Tibial nerve (tissue), 4 donors: Measurements from ENCODE around the gene TCF12. TPM values are rescaled to one million over a fixed set of nuclear protein-coding genes. Genes with fewer than 3 reads are reported as not detected.

ENCODE experiments used
- DNase-seq, 2 donors: peaks; one replicate each; pipeline ENCODE4 v3.0.0-alpha.2; 2019; ENCODE audit warnings: low spot score in 2 of 2
- H3K27ac ChIP-seq, 4 donors: fragments of 200-600 bp; sonication (generic) in 3 of 4; one replicate each; pipeline ENCODE4 v1.5.1; 2017 to 2019; ENCODE audit warnings: mild to moderate bottlenecking in 1 of 4
- H3K27me3 ChIP-seq, 2 donors: fragments of 200-600 bp; sonication (generic) in 1 of 2; one replicate each; pipeline versions ENCODE4 v1.5.1 to v1.6.0; 2017 to 2019
- H3K36me3 ChIP-seq, 3 donors: fragments of 200-600 bp; sonication (generic); one replicate each; pipeline ENCODE4 v1.5.1; 2018 to 2019
- H3K4me1 ChIP-seq, 4 donors: fragments of 200-600 bp; sonication (generic) in 3 of 4; one replicate each; pipeline ENCODE4 v1.5.1; 2017 to 2019
- H3K4me3 ChIP-seq, 4 donors: fragments of 200-600 bp; sonication (generic) in 3 of 4; one replicate each; pipeline ENCODE4 v1.5.1; 2017 to 2019; ENCODE audit warnings: mild to moderate bottlenecking in 1 of 4, moderate library complexity in 1 of 4
- H3K9me3 ChIP-seq, 4 donors: fragments of 200-600 bp; sonication (generic) in 3 of 4; one replicate each; pipeline ENCODE4 v1.5.1; 2017 to 2019
- CTCF ChIP-seq, 5 experiments: fragments of 200-600 bp in 3 of 5; fragments of 450-650 bp in 2 of 5; sonication (generic) in 3 of 5; IDR thresholded peaks; one replicate each; pipeline ENCODE4 v1.5.1; 2016 to 2019; ENCODE audit warnings: antibody characterized with exemption in 5 of 5, mild to moderate bottlenecking in 3 of 5, moderate library complexity in 2 of 5
- EP300 ChIP-seq, 2 donors: sonication (generic); formaldehyde crosslinking; IDR thresholded peaks; one replicate each; pipeline ENCODE4 v1.6.1; 2017; ENCODE audit warnings: antibody characterized with exemption in 2 of 2, mild to moderate bottlenecking in 1 of 2
- POLR2A ChIP-seq, 2 donors: fragments of 450-650 bp; IDR thresholded peaks; one replicate each; pipeline ENCODE4 v1.6.1; 2017; ENCODE audit warnings: antibody characterized with exemption in 2 of 2, mild to moderate bottlenecking in 2 of 2, moderate library complexity in 2 of 2
- WGBS, 2 donors: methylation state at CpG; one replicate each; pipeline ENCODE4 v1.1.5; 2018; 5-methylcytosine and 5-hydroxymethylcytosine counted together
- total RNA-seq, 4 donors: library from RNA; depleted of rRNA; stranded (reverse); fragments of >200 nt; gene quantifications; one replicate each; pipeline ENCODE4 v1.1.0, GENCODE V29; 2016

TCF12 gene
- total RNA-seq, 4 donors from 2014 or later, result 117 to 181 (median 174) TPM

GRCh38 chr15:57288926-57289580, 370.6 kb downstream of the TCF12 start:
- no peaks in the 10 kb centered on the region for H3K27me3 ChIP-seq
- WGBS, 2 donors, result 76% methylated on average over 5 of the region's 5 CpGs
- no peaks in the 10 kb centered on the region for H3K9me3 ChIP-seq
- TF ChIP-seq EP300 (IDR thresholded peaks at IDR 0.05) (no peak), POLR2A (IDR thresholded peaks at IDR 0.05) (no peak), CTCF (IDR thresholded peaks at IDR 0.05) (no peak)
- no peaks in the 10 kb centered on the region for H3K4me1 ChIP-seq
- H3K36me3 ChIP-seq, result peaks cover 0 to 74% (median 0%) of the 10 kb centered on the region in 3 donors
- no peak for DNase-seq
- no peak overlapping the region for H3K4me3 ChIP-seq
- H3K27ac ChIP-seq, result no peak overlapping the region

GRCh38 chr15:57290187-57290586, 371.7 kb downstream of the TCF12 start:
- 96 to 100% methylated on average over 2 of the region's 2 CpGs for WGBS, 2 donors
- H3K36me3 ChIP-seq, result peaks cover 0 to 64% (median 0%) of the 10 kb centered on the region in 3 donors

GRCh38 chr15:57290826-57291225, 372.4 kb downstream of the TCF12 start:
- WGBS, 2 donors, result 94 to 95% methylated on average over 4 of the region's 4 CpGs
- no peaks in the 10 kb centered on the region for H3K9me3 ChIP-seq

More at GRCh38 chr15:57290187-57290586, 371.7 kb downstream of the TCF12 start:
- H3K27ac ChIP-seq, result no peak overlapping the region
- no peak for DNase-seq
- TF ChIP-seq CTCF (IDR thresholded peaks at IDR 0.05) (no peak), POLR2A (IDR thresholded peaks at IDR 0.05) (no peak), EP300 (IDR thresholded peaks at IDR 0.05) (no peak)
- no peaks in the 10 kb centered on the region for H3K9me3 ChIP-seq
- no peaks in the 10 kb centered on the region for H3K27me3 ChIP-seq
- H3K4me3 ChIP-seq, result no peak overlapping the region
- no peaks in the 10 kb centered on the region for H3K4me1 ChIP-seq

GRCh38 chr15:57296473-57297162, 378.2 kb downstream of the TCF12 start:
- 73 to 86% methylated on average over 9 of the region's 9 CpGs for WGBS, 2 donors
- Histone ChIP-seq H3K27me3 (no peaks in the 10 kb centered on the region), H3K36me3 (peaks cover 0 to 12% (median 0%) of the 10 kb centered on the region in 3 donors), H3K4me3 (no peak overlapping the region), H3K4me1 (no peaks in the 10 kb centered on the region), H3K9me3 (no peaks in the 10 kb centered on the region), H3K27ac (no peak overlapping the region)
- DNase-seq, result no peak
- no peak for TF ChIP-seq CTCF (IDR thresholded peaks at IDR 0.05)
- TF ChIP-seq EP300 (IDR thresholded peaks at IDR 0.05), result no peak
- TF ChIP-seq POLR2A (IDR thresholded peaks at IDR 0.05), result no peak

More at GRCh38 chr15:57290826-57291225, 372.4 kb downstream of the TCF12 start:
- Histone ChIP-seq H3K36me3 (peaks cover 0 to 57% (median 0%) of the 10 kb centered on the region in 3 donors), H3K4me1 (no peaks in the 10 kb centered on the region), H3K4me3 (no peak overlapping the region), H3K27me3 (no peaks in the 10 kb centered on the region), H3K27ac (no peak overlapping the region)
- TF ChIP-seq EP300 (IDR thresholded peaks at IDR 0.05), result no peak
- TF ChIP-seq CTCF (IDR thresholded peaks at IDR 0.05), result no peak
- no peak for TF ChIP-seq POLR2A (IDR thresholded peaks at IDR 0.05)
- no peak for DNase-seq

GRCh38 chr15:57297163-57297593, 378.7 kb downstream of the TCF12 start:
- Histone ChIP-seq H3K36me3 (peaks cover 0 to 6% (median 0%) of the 10 kb centered on the region in 3 donors), H3K4me1 (no peaks in the 10 kb centered on the region), H3K4me3 (no peak overlapping the region), H3K27me3 (no peaks in the 10 kb centered on the region), H3K9me3 (no peaks in the 10 kb centered on the region), H3K27ac (no peak overlapping the region)
- 87 to 88% methylated on average over 3 of the region's 3 CpGs for WGBS, 2 donors
- no peak for DNase-seq
- TF ChIP-seq EP300 (IDR thresholded peaks at IDR 0.05), result no peak
- TF ChIP-seq CTCF (IDR thresholded peaks at IDR 0.05), result no peak
- TF ChIP-seq POLR2A (IDR thresholded peaks at IDR 0.05), result no peak
